Heart left ventricle (tissue), 16 donors: ENCODE results near the gene HIPK1. TPM values are rescaled to one million over a fixed set of nuclear protein-coding genes. Genes with fewer than 3 reads are reported as not detected.
A peak's percentile ranks its signal among the peaks of the same experiment; 100 is the strongest.

Source experiments
- ATAC-seq, 4 donors: fragments of 200-7000 bp; cut with Tn5 transposase; one replicate each; pipeline ENCODE4 v1.9.1; 2020 to 2022; ENCODE audit warnings: moderate library complexity in 4 of 4, mild to moderate bottlenecking in 3 of 4, moderate number of reproducible peaks in 1 of 4
- DNase-seq, 5 donors: peaks; one replicate each; pipeline ENCODE4 v3.0.0-alpha.2; 2020
- H3K27ac ChIP-seq, 12 donors: fragments of 200-600 bp; sonication (generic) in 4 of 12; one replicate each; pipeline versions ENCODE4 v1.5.0 to v1.8.0; 2016 to 2022; ENCODE audit warnings: mild to moderate bottlenecking in 2 of 12
- H3K27me3 ChIP-seq, 9 donors: fragments of 200-600 bp; sonication (generic) in 2 of 9; one replicate each; pipeline versions ENCODE4 v1.5.1 to v1.8.0; 2016 to 2022; ENCODE audit warnings: mild to moderate bottlenecking in 3 of 9
- H3K36me3 ChIP-seq, 9 donors: fragments of 200-600 bp; sonication (generic) in 2 of 9; one replicate each; pipeline versions ENCODE4 v1.5.0 to v1.8.0; 2018 to 2022; ENCODE audit warnings: mild to moderate bottlenecking in 2 of 9
- H3K4me1 ChIP-seq, 12 donors: fragments of 200-600 bp; sonication (generic) in 4 of 12; one replicate each; pipeline versions ENCODE4 v1.5.0 to v1.8.0; 2016 to 2022; ENCODE audit warnings: mild to moderate bottlenecking in 3 of 12
- H3K4me3 ChIP-seq, 12 donors: fragments of 200-600 bp; sonication (generic) in 4 of 12; one replicate each; pipeline versions ENCODE4 v1.5.0 to v1.8.0; 2017 to 2022; ENCODE audit warnings: mild to moderate bottlenecking in 9 of 12, moderate library complexity in 4 of 12
- H3K9me3 ChIP-seq, 12 donors: fragments of 200-600 bp; sonication (generic) in 4 of 12; one replicate each; pipeline versions ENCODE4 v1.5.0 to v1.8.0; 2016 to 2022; ENCODE audit warnings: mild to moderate bottlenecking in 1 of 12
- CTCF ChIP-seq, 12 donors: fragments of 200-600 bp; sonication (generic) in 4 of 12; IDR thresholded peaks; one replicate each; pipeline versions ENCODE4 v1.5.0 to v1.8.0; 2018 to 2022; ENCODE audit warnings: antibody characterized with exemption in 12 of 12, mild to moderate bottlenecking in 5 of 12
- POLR2A ChIP-seq, 2 donors: fragments of 450-650 bp; IDR thresholded peaks; one replicate each; pipeline ENCODE4 v1.6.1; 2017; ENCODE audit warnings: antibody characterized with exemption in 2 of 2, mild to moderate bottlenecking in 2 of 2, moderate library complexity in 2 of 2
- WGBS, 4 donors: extraction: QIAGEN DNeasy Blood & Tissue Kit in 2 of 4; methylation state at CpG; one replicate each; pipeline versions ENCODE4 v1.1.5 to v1.1.7; 2013 to 2018; 5-methylcytosine and 5-hydroxymethylcytosine counted together
- intact Hi-C, 10 donors: fragments of 100-400 bp; cut with DNase I; formaldehyde crosslinking; loops; one replicate each; pipeline versions ENCODE4 v1.11.1 to v1.14.2; 2022
- polyA plus RNA-seq, 2 donors: library from polyadenylated mRNA; stranded (reverse); fragments of 200-250 nt; gene quantifications; one replicate each; pipeline ENCODE4 v1.2.3, GENCODE V29; 2013
- total RNA-seq, 9 donors: library from RNA; depleted of rRNA in 2 of 9; stranded (reverse); fragments of >200 nt in 2 of 9; fragmentation: NEBNext Ultra II Directional in 3 of 9; extraction: Animal tissue kit (Norgen Biotek cat#: 25700) in 3 of 9; gene quantifications; one replicate each; pipeline versions ENCODE4 v1.1.0 to v1.2.4, GENCODE V29; 2016 to 2023
- donor health status: ischemic (EF 13 %, LVEDD 7.1; RV severe dilation, severe dysfunction).
- donor health status: healthy with polysubstance abuse.
- donor health status: DM: no; HTN: yes; CAD: no.
- donor health status: DM: no; HTN: no; CAD: no.
- donor health status: ischemic (EF 25% LVEDD 6.9; RV normal size, moderate dysfunction).
- donor health status: ischemic (EF 25% LVEDD 5.7; RV mildly dilated, moderate dysfunction).
- donor health status: healthy.
- donor health status: DM: yes; HTN: yes; CAD: no.
- donor health status: ischemic (EF 35%, LVEDD 5.7; RV mildly dilated, moderate dysfunction).
- donor health status: nonischemic (EF 11% LVEDD 7.7; RV severe dilation, severe dysfunction).
- donor health status: DM: yes; HTN: yes; CAD: no.
- donor health status: PGD.
- donor health status: ischemic (EF 29% LVEDD 5.4; RV normal size, mild dysfunction).
- donor health status: nonischemic (EF 23%, LVEDD 6.1; RV moderate dilation, normal function).

HIPK1 gene
- total and polyA plus RNA-seq, 11 donors = 7.0 to 102 (median 52.4) TPM

DNA sequence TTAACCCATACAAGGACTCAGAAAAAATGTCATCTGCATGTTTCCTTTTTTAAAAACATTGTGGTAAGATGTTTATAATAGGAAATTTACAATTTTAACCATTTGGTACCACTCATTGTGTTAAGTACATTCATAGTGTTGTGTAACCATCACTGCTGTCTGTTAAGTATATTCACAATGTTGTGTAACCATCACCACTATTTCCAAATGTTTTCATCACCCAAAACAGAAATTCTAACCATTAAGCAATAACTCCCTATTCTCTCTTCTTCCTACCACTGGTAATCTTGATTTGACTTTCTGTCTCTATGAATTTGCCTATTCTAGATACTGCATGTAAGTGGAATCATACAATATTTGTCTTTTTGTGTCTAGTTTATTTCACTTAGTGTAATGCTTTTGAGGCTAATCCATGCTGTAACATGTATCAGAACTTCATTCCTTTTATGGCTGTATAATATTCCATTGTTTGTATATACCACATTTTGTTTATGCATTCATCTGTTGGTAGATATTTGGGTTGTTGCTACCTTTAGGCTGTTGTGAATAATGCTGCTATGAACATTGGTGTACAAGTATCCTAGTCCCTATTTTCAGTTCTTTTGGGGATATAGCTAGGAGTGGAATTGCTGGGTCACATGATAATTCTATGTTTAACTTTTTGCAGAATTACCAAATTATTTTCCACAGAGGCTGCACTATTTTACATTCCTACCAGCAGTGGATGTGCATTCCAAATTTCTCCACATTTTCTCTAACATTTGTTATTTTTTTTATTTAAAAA is 14.1 kb downstream of the HIPK1 start:
- peak in 1 of 4 donors; percentile 29 for ATAC-seq
- Histone ChIP-seq H3K27ac (no peak overlapping the region), H3K9me3 (peaks cover 0 to 8% (median 0%) of the 10 kb centered on the region in 12 donors), H3K36me3 (peaks cover 0 to 41% (median 31%) of the 10 kb centered on the region in 9 donors), H3K27me3 (no peaks in the 10 kb centered on the region), H3K4me1 (peaks cover 0 to 50% (median 24%) of the 10 kb centered on the region in 12 donors), H3K4me3 (no peak overlapping the region)
- no peak for DNase-seq
- intact Hi-C loops = no loop called here
- TF ChIP-seq CTCF (IDR thresholded peaks at IDR 0.05) = no peak
- TF ChIP-seq POLR2A (IDR thresholded peaks at IDR 0.05) = no peak

DNA sequence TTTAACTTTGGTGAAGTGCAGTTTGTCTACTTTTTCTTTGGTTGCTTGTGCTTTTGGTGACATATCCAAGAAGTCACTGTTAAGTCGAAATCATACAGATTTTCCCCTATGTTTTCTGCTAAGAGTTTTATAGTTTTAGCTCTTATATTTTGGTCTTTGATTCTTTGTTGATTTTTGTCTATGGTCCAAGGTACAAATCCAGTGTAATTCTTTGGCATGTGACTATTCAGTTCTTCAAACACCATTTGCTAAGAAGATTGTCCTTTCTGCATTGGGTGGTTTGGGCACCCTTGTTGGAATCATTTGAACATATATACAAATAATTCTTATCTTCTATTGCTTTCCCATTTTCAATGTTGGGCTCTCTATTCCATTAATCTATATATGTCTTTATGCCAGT is 16.2 kb downstream of the HIPK1 start:
- intact Hi-C loops = no loop called here
- peaks cover 0 to 56% (median 25%) of the 10 kb centered on the region in 12 donors for H3K4me1 ChIP-seq
- ATAC-seq = no peak
- WGBS, 4 donors = 94 to 100% (median 99%) methylated on average over 1 of the region's 1 CpG
- no peak for TF ChIP-seq POLR2A (IDR thresholded peaks at IDR 0.05)
- TF ChIP-seq CTCF (IDR thresholded peaks at IDR 0.05) = no peak
- H3K36me3 ChIP-seq = peaks cover 0 to 41% (median 29%) of the 10 kb centered on the region in 9 donors
- peaks cover 0 to 8% (median 0%) of the 10 kb centered on the region in 12 donors for H3K9me3 ChIP-seq
- no peak overlapping the region for H3K27ac ChIP-seq
- H3K4me3 ChIP-seq = no peak overlapping the region
- H3K27me3 ChIP-seq = no peaks in the 10 kb centered on the region
- DNase-seq = no peak

- Histone ChIP-seq H3K4me3 (no peak overlapping the region), H3K4me1 (peaks cover 0 to 50% (median 24%) of the 10 kb centered on the region in 12 donors), H3K9me3 (peaks cover 0 to 8% (median 0%) of the 10 kb centered on the region in 12 donors), H3K36me3 (peaks cover 0 to 35% (median 21%) of the 10 kb centered on the region in 9 donors), H3K27ac (no peak overlapping the region), H3K27me3 (no peaks in the 10 kb centered on the region)
- intact Hi-C loops = no loop called here
- WGBS, 4 donors = 26 to 75% (median 58%) methylated on average over 1 of the region's 1 CpG
- no peak for ATAC-seq
- no peak for DNase-seq
- no peak for TF ChIP-seq POLR2A (IDR thresholded peaks at IDR 0.05)
- TF ChIP-seq CTCF (IDR thresholded peaks at IDR 0.05) = no peak
Measured at GRCh38 chr1:113946112-113946511, 17.0 kb downstream of the HIPK1 start.

DNA sequence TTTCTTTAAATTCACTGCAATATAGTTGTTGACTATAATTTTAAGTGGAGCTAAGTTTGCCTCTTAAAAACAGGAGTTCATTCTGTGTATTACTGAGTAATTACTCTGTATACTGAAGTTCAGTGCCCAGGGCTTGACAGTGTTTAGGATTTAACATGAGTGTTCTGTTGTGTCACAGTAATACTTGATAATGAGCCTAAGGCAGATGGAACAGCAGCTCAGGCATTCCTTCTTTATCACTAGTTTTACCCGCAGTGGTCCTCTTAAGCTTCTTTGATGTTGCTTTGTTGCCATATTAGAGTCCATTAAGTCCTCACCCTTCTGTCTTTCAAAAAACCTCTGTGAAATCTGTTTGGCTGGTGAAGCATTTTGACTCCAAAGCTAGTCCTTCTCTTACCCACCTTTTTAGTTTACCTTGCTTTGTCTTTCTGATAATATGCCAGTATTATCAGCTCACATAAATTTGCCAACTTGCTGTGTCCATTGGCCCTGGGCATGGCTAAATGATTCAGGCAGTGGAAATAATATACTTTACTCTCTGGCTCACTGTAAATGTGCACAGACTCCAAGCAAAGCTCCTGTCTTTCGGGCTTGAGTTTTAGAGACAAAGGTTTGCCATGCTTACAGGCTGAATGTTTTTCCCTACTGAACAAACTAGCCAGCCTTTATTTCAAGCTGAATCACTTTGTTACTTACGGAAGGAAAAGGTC is 17.7 kb downstream of the HIPK1 start:
- DNase-seq = no peak
- Histone ChIP-seq H3K4me1 (peaks cover 0 to 50% (median 24%) of the 10 kb centered on the region in 12 donors), H3K9me3 (peaks cover 0 to 8% (median 0%) of the 10 kb centered on the region in 12 donors), H3K27ac (peak overlapping the region in 7 of 12 donors; percentile 5 to 62 (median 37)), H3K4me3 (peak overlapping the region in 1 of 12 donors; percentile 2), H3K36me3 (peaks cover 0 to 27% (median 14%) of the 10 kb centered on the region in 9 donors), H3K27me3 (no peaks in the 10 kb centered on the region)
- intact Hi-C loops = no loop called here
- ATAC-seq = peak; percentile 34 to 57 (median 46)
- 26 to 37% (median 30%) methylated on average over 3 of the region's 3 CpGs for WGBS, 4 donors
- TF ChIP-seq CTCF (IDR thresholded peaks at IDR 0.05) (no peak), POLR2A (IDR thresholded peaks at IDR 0.05) (no peak)
